GM21515 (cell line): ENCODE results near the gene HNRNPR.
A peak's percentile ranks its signal among the peaks of the same experiment; 100 is the strongest.
"Not testable (repeated sequence)": the region's sequence is repeated elsewhere in the genome, so short reads cannot be mapped to it uniquely, and the experiment has no call there.

Experiments used
- ATAC-seq: cut with Tn5 transposase; IDR thresholded peaks from one replicate; pipeline ENCODE4 v1.9.1; 2021; ENCODE audit not compliant: unreplicated experiment

Gene HNRNPR

GRCh38 chr1:23344111-23344986 is at the start of gene HNRNPR:
Gene HNRNPR (minus strand): TSS chr1:23344284. CDS start chr1:23341008, 3,276 bp downstream.
- peak; percentile 91 for ATAC-seq

- ATAC-seq: no peak
Observed at GRCh38 chr1:23393706-23394105, 49.6 kb upstream of the HNRNPR start.

GRCh38 chr1:23392125-23392855 is 48.2 kb upstream of the HNRNPR start:
- no peak for ATAC-seq

GRCh38 chr1:23389837-23390321 is 45.8 kb upstream of the HNRNPR start:
- no peak for ATAC-seq

- no peak for ATAC-seq
Observed at GRCh38 chr1:23387494-23387893, 43.4 kb upstream of the HNRNPR start.

GRCh38 chr1:23385119-23385621 is 41.1 kb upstream of the HNRNPR start:
- ATAC-seq: no peak

GRCh38 chr1:23384312-23385058 is 40.4 kb upstream of the HNRNPR start:
- ATAC-seq: no peak

GRCh38 chr1:23383577-23384311 is 39.7 kb upstream of the HNRNPR start:
- ATAC-seq: no peak

GRCh38 chr1:23381233-23381885 is 37.3 kb upstream of the HNRNPR start:
- no peak for ATAC-seq

- ATAC-seq: no peak
Observed at GRCh38 chr1:23380719-23381118, 36.6 kb upstream of the HNRNPR start.

GRCh38 chr1:23380236-23380635 is 36.2 kb upstream of the HNRNPR start:
- ATAC-seq: not testable (repeated sequence)

- no peak for ATAC-seq
Observed at GRCh38 chr1:23376890-23377811, 33.1 kb upstream of the HNRNPR start.

GRCh38 chr1:23374079-23374735 is 30.1 kb upstream of the HNRNPR start:
- not testable (repeated sequence) for ATAC-seq

GRCh38 chr1:23371987-23372880 is 28.1 kb upstream of the HNRNPR start:
- no peak for ATAC-seq

GRCh38 chr1:23370709-23371584 is 26.9 kb upstream of the HNRNPR start:
- ATAC-seq: no peak

- no peak for ATAC-seq
Observed at GRCh38 chr1:23370330-23370708, 26.2 kb upstream of the HNRNPR start.
